Calu3 (cell line): ENCODE data around the gene CDC42. TPM values are rescaled to one million over a fixed set of nuclear protein-coding genes. Genes with fewer than 3 reads are reported as not detected.
A peak's percentile ranks its signal among the peaks of the same experiment; 100 is the strongest.

ENCODE experiments used
- BruUV-seq: library from RNA; stranded (reverse); fragments of 400-500 nt; replicated peaks from 2 replicates; lab custom pipeline; 2021; lab: Mats Ljungman, UMichigan
- CTCF ChIA-PET: fragments of 300-600 bp; sonication (Branson Sonifier 250); formaldehyde crosslinking; loops from one replicate; lab custom pipeline; 2022; ENCODE audit warnings: antibody characterized with exemption; lab: Charles Lee
- DNase-seq: peaks from one replicate; pipeline ENCODE4 v3.0.0; 2022
- H3K27ac Mint-ChIP-seq: one replicate; pipeline ENCODE4 v1.8.0; 2022; ENCODE audit warnings: mixed read lengths; ENCODE audit not compliant: unreplicated experiment
- H3K27me3 Mint-ChIP-seq: one replicate; pipeline ENCODE4 v1.8.0; 2022; ENCODE audit warnings: mixed read lengths; ENCODE audit not compliant: unreplicated experiment
- H3K36me3 Mint-ChIP-seq: one replicate; pipeline ENCODE4 v1.8.0; 2022; ENCODE audit warnings: mild to moderate bottlenecking, moderate library complexity, mixed read lengths; ENCODE audit not compliant: insufficient read depth, unreplicated experiment
- H3K4me1 Mint-ChIP-seq: one replicate; pipeline ENCODE4 v1.8.0; 2022; ENCODE audit warnings: mild to moderate bottlenecking, low read depth, mixed read lengths; ENCODE audit not compliant: unreplicated experiment
- H3K4me3 Mint-ChIP-seq: one replicate; pipeline ENCODE4 v1.8.0; 2022; ENCODE audit warnings: mild to moderate bottlenecking, low read depth, moderate library complexity, mixed read lengths; ENCODE audit not compliant: unreplicated experiment
- H3K9me3 Mint-ChIP-seq: one replicate; pipeline ENCODE4 v1.8.0; 2022; ENCODE audit warnings: low read depth, mixed read lengths; ENCODE audit not compliant: unreplicated experiment
- CTCF ChIP-seq: fragments of 200-600 bp; IDR thresholded peaks from one replicate; pipeline ENCODE4 v1.8.0; 2022; ENCODE audit warnings: antibody characterized with exemption; ENCODE audit not compliant: unreplicated experiment
- intact Hi-C: fragments of 100-400 bp; cut with micrococcal nuclease; formaldehyde crosslinking; loops from one replicate; pipeline ENCODE4 v1.10.0; 2022; ENCODE audit not compliant: unreplicated experiment
- total RNA-seq: library from RNA; stranded (reverse); gene quantifications from 2 replicates; pipeline ENCODE4 v1.2.3, GENCODE V29; 2022

CDC42 gene
- total RNA-seq, 1 experiment from 2014 or later, result 204 TPM

DNA sequence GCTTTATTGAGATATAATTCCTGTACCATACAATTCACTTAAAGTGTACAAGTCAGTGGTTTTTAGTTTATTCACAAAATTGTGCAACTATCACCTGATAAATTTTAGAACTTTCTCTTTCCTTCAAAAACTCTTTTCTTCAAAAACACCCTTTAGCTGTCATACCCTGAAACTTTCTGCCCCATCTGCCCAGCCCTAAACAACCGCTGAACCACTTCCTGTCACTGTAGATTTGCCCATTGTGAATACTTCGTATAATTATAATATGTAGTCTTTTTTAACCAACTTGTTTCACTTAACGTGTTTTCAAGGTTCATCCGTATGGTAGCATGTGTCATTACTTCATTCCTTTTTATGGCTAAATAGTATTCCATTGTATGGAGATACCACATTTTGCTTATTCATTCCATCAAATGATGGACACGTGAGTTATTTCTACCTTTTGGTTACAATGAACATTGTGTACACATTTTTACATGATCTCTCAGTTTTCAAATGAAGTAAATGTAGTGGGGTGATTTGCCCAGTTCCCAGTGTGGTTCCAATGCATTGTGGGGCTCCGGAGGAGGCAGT, 52.4 kb downstream of the CDC42 start:
- Mint-ChIP-seq H3K9me3 (no peaks in the 10 kb centered on the region), H3K4me1 (no peaks in the 10 kb centered on the region), H3K27ac (no peak overlapping the region), H3K27me3 (no peaks in the 10 kb centered on the region), H3K36me3 (peaks cover 24% of the 10 kb centered on the region), H3K4me3 (no peak overlapping the region)
- intact Hi-C loops, result loop anchor here (10.0 kb wide), 1 partner anchor 310 kb away; no protein-coding TSS in a partner anchor
- CTCF ChIA-PET, result interaction anchor here (0.7 to 1.1 kb wide), 3 partner anchors 170 to 312 kb away, joined by 3 to 8 read pairs (median 3); no protein-coding TSS in a partner anchor
- no peak for TF ChIP-seq CTCF
- DNase-seq, result no peak
- BruUV-seq, result no TSS peak

GRCh38 chr1:22105611-22106207, 53.2 kb downstream of the CDC42 start:
- Mint-ChIP-seq H3K4me1 (no peaks in the 10 kb centered on the region), H3K27ac (no peak overlapping the region), H3K9me3 (no peaks in the 10 kb centered on the region), H3K4me3 (no peak overlapping the region), H3K27me3 (no peaks in the 10 kb centered on the region), H3K36me3 (peaks cover 26% of the 10 kb centered on the region)
- CTCF ChIA-PET, result interaction anchor here (0.6 to 1.1 kb wide), 4 partner anchors 124 to 311 kb away, joined by 3 to 8 read pairs (median 3); no protein-coding TSS in a partner anchor
- BruUV-seq, result no TSS peak
- peak; percentile 12 for DNase-seq
- intact Hi-C loops, result loop anchor here (10.0 kb wide), 1 partner anchor 309 kb away; no protein-coding TSS in a partner anchor
- TF ChIP-seq CTCF, result peak; percentile 54

DNA sequence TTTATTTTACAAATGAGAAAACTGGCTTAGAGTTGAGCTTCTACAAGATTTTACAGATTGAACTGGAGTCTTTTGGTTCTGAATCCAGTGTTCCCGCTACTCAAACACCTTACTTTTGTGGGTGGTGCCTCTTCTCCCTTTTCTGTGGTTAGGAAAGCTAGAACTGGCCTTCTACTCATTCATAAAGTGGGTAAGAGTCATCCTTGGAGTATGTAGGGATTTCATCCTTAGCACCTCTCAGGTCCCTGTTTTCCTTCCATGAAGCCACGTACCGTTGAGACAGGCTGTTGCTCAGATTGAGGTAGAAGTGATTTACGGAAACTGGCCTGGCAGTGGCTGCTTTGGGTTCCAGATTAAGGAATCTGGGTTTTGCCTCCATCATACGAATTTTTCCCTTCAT, 54.6 kb downstream of the CDC42 start:
- H3K9me3 Mint-ChIP-seq, result no peaks in the 10 kb centered on the region
- no peaks in the 10 kb centered on the region for H3K4me1 Mint-ChIP-seq
- H3K4me3 Mint-ChIP-seq, result no peak overlapping the region
- DNase-seq, result no peak
- no peak overlapping the region for H3K27ac Mint-ChIP-seq
- no TSS peak for BruUV-seq
- CTCF ChIA-PET, result interaction anchor here (0.7 kb wide), 1 partner anchor 248 kb away, joined by 5 read pairs; no protein-coding TSS in a partner anchor
- intact Hi-C loops, result loop anchor here (10.0 kb wide), 1 partner anchor 308 kb away; no protein-coding TSS in a partner anchor
- peaks cover 35% of the 10 kb centered on the region for H3K36me3 Mint-ChIP-seq
- no peak for TF ChIP-seq CTCF
- H3K27me3 Mint-ChIP-seq, result no peaks in the 10 kb centered on the region

GRCh38 chr1:22108339-22109105, 56.0 kb downstream of the CDC42 start:
- Mint-ChIP-seq H3K27me3 (no peaks in the 10 kb centered on the region), H3K27ac (no peak overlapping the region), H3K36me3 (peaks cover 45% of the 10 kb centered on the region), H3K4me3 (no peak overlapping the region), H3K9me3 (no peaks in the 10 kb centered on the region), H3K4me1 (peaks cover 5% of the 10 kb centered on the region)
- no peak for DNase-seq
- CTCF ChIA-PET, result no interaction called here
- no peak for TF ChIP-seq CTCF
- intact Hi-C loops, result loop anchor here (10.0 kb wide), 1 partner anchor 306 kb away; no protein-coding TSS in a partner anchor
- no TSS peak for BruUV-seq
